ENCODE measurements around the gene MYO3B. TPM values are rescaled to one million over a fixed set of nuclear protein-coding genes. Genes with fewer than 3 reads are reported as not detected.

MYO3B gene
- total RNA-seq, 1 donor from 2014 or later, result 9.1 TPM

DNA sequence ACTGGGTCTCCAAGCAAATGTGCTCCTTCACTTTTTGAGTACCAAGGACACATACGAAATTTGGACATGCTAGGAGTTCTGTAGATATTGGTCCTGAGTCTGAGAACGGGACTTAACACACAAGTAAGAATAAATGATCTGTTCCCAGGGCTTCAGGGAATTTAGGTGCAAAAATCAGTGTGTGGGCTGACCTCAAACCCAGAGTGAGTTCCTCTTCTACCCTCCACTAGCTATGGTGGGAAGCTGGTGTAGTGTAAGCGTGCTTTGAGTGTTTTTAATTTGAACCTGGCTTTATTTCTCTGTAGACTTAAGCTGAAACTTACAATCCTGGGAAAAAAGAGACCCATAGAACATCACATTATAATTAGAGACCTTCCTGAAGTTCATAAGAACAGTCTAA is 50.5 kb downstream of the MYO3B start:
- DNase-seq (ENCODE audit: low spot score in 2 of 2, unreplicated experiment in 2 of 2), result no peak
- H3K9me3 Mint-ChIP-seq, result no peaks in the 10 kb centered on the region
- H3K36me3 Mint-ChIP-seq, result no peaks in the 10 kb centered on the region
- H3K4me3 Mint-ChIP-seq, result no peak overlapping the region
- peaks cover 4% of the 10 kb centered on the region for H3K4me1 Mint-ChIP-seq
- TF ChIP-seq, protein P1, sequence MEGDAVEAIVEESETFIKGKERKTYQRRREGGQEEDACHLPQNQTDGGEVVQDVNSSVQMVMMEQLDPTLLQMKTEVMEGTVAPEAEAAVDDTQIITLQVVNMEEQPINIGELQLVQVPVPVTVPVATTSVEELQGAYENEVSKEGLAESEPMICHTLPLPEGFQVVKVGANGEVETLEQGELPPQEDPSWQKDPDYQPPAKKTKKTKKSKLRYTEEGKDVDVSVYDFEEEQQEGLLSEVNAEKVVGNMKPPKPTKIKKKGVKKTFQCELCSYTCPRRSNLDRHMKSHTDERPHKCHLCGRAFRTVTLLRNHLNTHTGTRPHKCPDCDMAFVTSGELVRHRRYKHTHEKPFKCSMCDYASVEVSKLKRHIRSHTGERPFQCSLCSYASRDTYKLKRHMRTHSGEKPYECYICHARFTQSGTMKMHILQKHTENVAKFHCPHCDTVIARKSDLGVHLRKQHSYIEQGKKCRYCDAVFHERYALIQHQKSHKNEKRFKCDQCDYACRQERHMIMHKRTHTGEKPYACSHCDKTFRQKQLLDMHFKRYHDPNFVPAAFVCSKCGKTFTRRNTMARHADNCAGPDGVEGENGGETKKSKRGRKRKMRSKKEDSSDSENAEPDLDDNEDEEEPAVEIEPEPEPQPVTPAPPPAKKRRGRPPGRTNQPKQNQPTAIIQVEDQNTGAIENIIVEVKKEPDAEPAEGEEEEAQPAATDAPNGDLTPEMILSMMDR (IDR thresholded peaks at IDR 0.05; ENCODE audit: unreplicated experiment), result no peak
- H3K27ac Mint-ChIP-seq, result no peak overlapping the region
- no peaks in the 10 kb centered on the region for H3K27me3 Mint-ChIP-seq (ENCODE audit: low read depth)

DNA sequence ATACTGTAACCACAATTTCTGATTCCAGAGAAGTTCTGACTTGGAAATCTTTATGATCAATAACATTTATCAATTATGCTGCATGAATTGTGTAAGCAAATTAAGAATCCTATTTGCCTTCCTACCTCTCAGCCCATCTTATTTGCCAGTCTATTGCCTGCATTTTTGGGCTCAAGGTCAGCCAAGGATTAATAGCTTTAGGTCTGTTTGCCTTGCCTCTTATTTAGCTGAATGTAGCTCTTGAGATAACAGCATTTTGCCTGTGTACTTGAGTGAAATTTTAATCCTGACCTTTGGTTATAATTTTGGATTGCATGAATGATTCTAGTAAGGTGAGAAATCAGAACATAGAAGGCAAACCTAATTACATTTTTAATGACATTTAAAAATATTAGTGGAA is 51.2 kb downstream of the MYO3B start:
- Mint-ChIP-seq H3K4me1 (peaks cover 4% of the 10 kb centered on the region), H3K27me3 (ENCODE audit: low read depth) (no peaks in the 10 kb centered on the region), H3K36me3 (no peaks in the 10 kb centered on the region), H3K27ac (no peak overlapping the region), H3K4me3 (no peak overlapping the region), H3K9me3 (no peaks in the 10 kb centered on the region)
- TF ChIP-seq, protein P1 (IDR thresholded peaks at IDR 0.05; ENCODE audit: unreplicated experiment), result no peak
- no peak for DNase-seq (ENCODE audit: low spot score in 2 of 2, unreplicated experiment in 2 of 2)

DNA sequence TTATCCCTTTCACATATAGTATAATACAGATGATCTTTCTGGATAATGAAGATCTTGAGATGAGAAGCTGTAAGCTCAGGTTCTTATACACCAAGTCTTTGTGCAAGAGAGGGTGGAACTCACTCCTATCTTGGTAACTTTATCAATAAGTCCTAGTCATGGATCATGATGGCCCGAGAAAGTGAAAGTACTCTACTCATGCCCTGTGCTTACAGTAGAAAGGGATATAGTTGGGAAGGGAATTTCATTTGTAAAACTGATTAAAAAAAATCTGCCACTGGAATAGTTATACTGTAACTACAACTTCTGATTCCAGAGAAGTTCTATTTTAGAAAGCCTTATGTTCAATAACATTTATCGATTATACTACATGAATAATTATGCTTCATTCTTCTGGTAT is 51.8 kb downstream of the MYO3B start:
- H3K36me3 Mint-ChIP-seq, result no peaks in the 10 kb centered on the region
- DNase-seq (ENCODE audit: low spot score in 2 of 2, unreplicated experiment in 2 of 2), result no peak
- no peak overlapping the region for H3K4me3 Mint-ChIP-seq
- TF ChIP-seq, protein P1 (IDR thresholded peaks at IDR 0.05; ENCODE audit: unreplicated experiment), result no peak
- H3K27ac Mint-ChIP-seq, result no peak overlapping the region
- no peaks in the 10 kb centered on the region for H3K9me3 Mint-ChIP-seq
- peaks cover under 1% of the 10 kb centered on the region for H3K4me1 Mint-ChIP-seq
- no peaks in the 10 kb centered on the region for H3K27me3 Mint-ChIP-seq (ENCODE audit: low read depth)

DNA sequence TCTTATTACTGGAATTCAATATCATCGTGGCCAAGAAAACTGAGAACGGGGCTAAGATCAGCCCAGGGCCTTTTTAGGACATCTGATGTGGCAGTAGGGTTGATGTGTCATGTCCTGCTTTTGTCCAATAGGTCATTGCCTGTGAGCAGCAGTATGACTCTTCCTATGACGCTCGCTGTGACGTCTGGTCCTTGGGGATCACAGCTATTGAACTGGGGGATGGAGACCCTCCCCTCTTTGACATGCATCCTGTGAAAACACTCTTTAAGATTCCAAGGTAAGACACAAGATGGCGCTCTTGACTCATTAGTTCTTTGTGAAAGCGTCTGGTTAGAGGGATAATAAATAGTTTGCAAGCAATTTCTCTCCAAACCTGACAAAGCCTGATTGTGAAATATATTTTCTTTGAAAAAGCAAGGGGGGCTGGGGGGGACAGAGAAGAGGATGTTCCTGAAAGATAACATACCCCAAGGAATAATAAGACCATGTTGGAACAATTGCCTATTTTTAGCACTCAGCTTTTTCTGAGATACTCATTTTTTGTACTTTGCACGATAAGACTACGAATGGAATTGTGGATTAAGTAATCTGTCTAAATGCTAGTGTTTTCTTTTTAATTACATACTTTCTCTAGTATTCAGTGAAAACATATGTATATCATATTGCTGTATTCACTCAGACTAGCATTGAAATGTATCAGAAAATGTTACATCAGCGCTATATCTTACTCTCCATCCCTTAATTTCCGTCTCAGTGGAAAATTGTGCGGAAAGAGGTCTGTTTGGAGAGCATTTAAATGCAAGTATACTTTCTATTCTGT is 58.1 kb downstream of the MYO3B start:
- no peak for DNase-seq (ENCODE audit: low spot score in 2 of 2, unreplicated experiment in 2 of 2)
- peaks cover 11% of the 10 kb centered on the region for H3K27me3 Mint-ChIP-seq (ENCODE audit: low read depth)
- H3K4me3 Mint-ChIP-seq, result no peak overlapping the region
- H3K4me1 Mint-ChIP-seq, result peaks cover 5% of the 10 kb centered on the region
- no peaks in the 10 kb centered on the region for H3K9me3 Mint-ChIP-seq
- TF ChIP-seq, protein P1 (IDR thresholded peaks at IDR 0.05; ENCODE audit: unreplicated experiment), result peak; percentile 44
- no peak overlapping the region for H3K27ac Mint-ChIP-seq
- H3K36me3 Mint-ChIP-seq, result no peaks in the 10 kb centered on the region

DNA sequence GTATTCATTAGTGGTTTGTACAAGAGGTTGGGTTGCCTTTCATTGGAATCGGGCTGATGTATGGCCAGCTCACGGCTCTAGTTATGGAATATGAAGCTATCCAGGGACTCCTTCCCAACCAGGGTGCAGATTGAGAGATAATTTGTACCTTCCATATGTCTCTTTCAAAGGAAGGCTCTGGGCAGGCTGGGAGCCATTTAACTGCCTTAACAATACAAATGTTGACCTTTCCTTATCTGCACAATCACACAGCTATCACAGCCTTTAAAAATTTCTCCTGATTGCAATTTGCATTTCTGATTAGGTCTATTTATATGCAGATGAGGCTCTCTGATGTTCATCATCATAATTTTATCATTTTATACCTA is 58.7 kb downstream of the MYO3B start:
- H3K9me3 Mint-ChIP-seq, result no peaks in the 10 kb centered on the region
- TF ChIP-seq, protein P1 (IDR thresholded peaks at IDR 0.05; ENCODE audit: unreplicated experiment), result no peak
- H3K4me1 Mint-ChIP-seq, result peaks cover 5% of the 10 kb centered on the region
- no peak for DNase-seq (ENCODE audit: low spot score in 2 of 2, unreplicated experiment in 2 of 2)
- peaks cover 11% of the 10 kb centered on the region for H3K27me3 Mint-ChIP-seq (ENCODE audit: low read depth)
- H3K36me3 Mint-ChIP-seq, result no peaks in the 10 kb centered on the region
- no peak overlapping the region for H3K4me3 Mint-ChIP-seq
- no peak overlapping the region for H3K27ac Mint-ChIP-seq
